Peyer's patch (tissue), 4 donors: ENCODE measurements around the gene EPB41L3. TPM values are rescaled to one million over a fixed set of nuclear protein-coding genes. Genes with fewer than 3 reads are reported as not detected.

ENCODE experiments used
- DNase-seq, 3 donors: peaks; one replicate each; pipeline ENCODE4 v3.0.0-alpha.2; 2017 to 2019
- H3K27ac ChIP-seq, 4 donors: fragments of 200-600 bp; sonication (generic); one replicate each; pipeline ENCODE4 v1.5.1; 2016 to 2019
- H3K27me3 ChIP-seq, 2 donors: fragments of 200-600 bp; sonication (generic); one replicate each; pipeline ENCODE4 v1.5.1; 2019
- H3K36me3 ChIP-seq, 3 donors: fragments of 200-600 bp; sonication (generic); one replicate each; pipeline ENCODE4 v1.5.1; 2016 to 2019
- H3K4me1 ChIP-seq, 4 donors: fragments of 200-600 bp; sonication (generic); one replicate each; pipeline ENCODE4 v1.5.1; 2016 to 2019
- H3K4me3 ChIP-seq, 4 donors: fragments of 200-600 bp; sonication (generic); 1 replicate in 3 of 4; 2 replicates in 1 of 4; pipeline ENCODE4 v1.5.1; 2016 to 2019; ENCODE audit warnings: mild to moderate bottlenecking in 1 of 4
- H3K9me3 ChIP-seq, 4 donors: fragments of 200-600 bp; sonication (generic); one replicate each; pipeline ENCODE4 v1.5.1; 2016 to 2019; ENCODE audit warnings: mild to moderate bottlenecking in 1 of 4
- CTCF ChIP-seq, 6 experiments: fragments of 450-650 bp in 4 of 6; fragments of 200-600 bp in 2 of 6; sonication (generic) in 1 of 6; IDR thresholded peaks; one replicate each; pipeline ENCODE4 v1.5.1; 2017 to 2019; ENCODE audit warnings: antibody characterized with exemption in 6 of 6, mild to moderate bottlenecking in 3 of 6, moderate library complexity in 1 of 6
- POLR2A ChIP-seq, 2 donors: fragments of 450-650 bp; IDR thresholded peaks; one replicate each; pipeline ENCODE4 v1.5.1; 2017; ENCODE audit warnings: antibody characterized with exemption in 2 of 2, mild to moderate bottlenecking in 2 of 2, moderate library complexity in 2 of 2
- total RNA-seq, 4 donors: library from RNA; depleted of rRNA; stranded (reverse); fragments of >200 nt; gene quantifications; one replicate each; pipeline ENCODE4 v1.1.0, GENCODE V29; 2016

Gene EPB41L3
- total RNA-seq, 4 donors from 2014 or later, result 234 to 251 (median 248) TPM

- no peaks in the 10 kb centered on the region for H3K36me3 ChIP-seq
- TF ChIP-seq POLR2A (IDR thresholded peaks at IDR 0.05) (no peak), CTCF (IDR thresholded peaks at IDR 0.05) (no peak)
- no peak for DNase-seq
- H3K4me3 ChIP-seq, result no peak overlapping the region
- H3K9me3 ChIP-seq, result no peaks in the 10 kb centered on the region
- no peaks in the 10 kb centered on the region for H3K27me3 ChIP-seq
- no peaks in the 10 kb centered on the region for H3K4me1 ChIP-seq
- no peak overlapping the region for H3K27ac ChIP-seq
Observed at GRCh38 chr18:5376986-5377385, 166.8 kb downstream of the EPB41L3 start.

GRCh38 chr18:5370332-5370731 is 173.5 kb downstream of the EPB41L3 start:
- no peak for DNase-seq
- TF ChIP-seq POLR2A (IDR thresholded peaks at IDR 0.05), result no peak
- TF ChIP-seq CTCF (IDR thresholded peaks at IDR 0.05), result no peak
- Histone ChIP-seq H3K4me1 (no peaks in the 10 kb centered on the region), H3K9me3 (no peaks in the 10 kb centered on the region), H3K4me3 (no peak overlapping the region), H3K36me3 (no peaks in the 10 kb centered on the region), H3K27me3 (no peaks in the 10 kb centered on the region), H3K27ac (no peak overlapping the region)

- no peak overlapping the region for H3K4me3 ChIP-seq
- no peaks in the 10 kb centered on the region for H3K4me1 ChIP-seq
- H3K27me3 ChIP-seq, result no peaks in the 10 kb centered on the region
- TF ChIP-seq CTCF (IDR thresholded peaks at IDR 0.05) (no peak), POLR2A (IDR thresholded peaks at IDR 0.05) (no peak)
- DNase-seq, result no peak
- H3K9me3 ChIP-seq, result no peaks in the 10 kb centered on the region
- H3K36me3 ChIP-seq, result no peaks in the 10 kb centered on the region
- H3K27ac ChIP-seq, result no peak overlapping the region
Observed at GRCh38 chr18:5369513-5369912, 174.3 kb downstream of the EPB41L3 start.

GRCh38 chr18:5365443-5365842 is 178.4 kb downstream of the EPB41L3 start:
- no peak for DNase-seq
- no peak overlapping the region for H3K27ac ChIP-seq
- H3K27me3 ChIP-seq, result no peaks in the 10 kb centered on the region
- TF ChIP-seq POLR2A (IDR thresholded peaks at IDR 0.05) (no peak), CTCF (IDR thresholded peaks at IDR 0.05) (no peak)
- no peaks in the 10 kb centered on the region for H3K4me1 ChIP-seq
- H3K36me3 ChIP-seq, result no peaks in the 10 kb centered on the region
- no peak overlapping the region for H3K4me3 ChIP-seq
- H3K9me3 ChIP-seq, result no peaks in the 10 kb centered on the region

GRCh38 chr18:5350636-5351035 is 193.2 kb downstream of the EPB41L3 start:
- Histone ChIP-seq H3K27me3 (no peaks in the 10 kb centered on the region), H3K9me3 (peaks cover 0 to 4% (median 0%) of the 10 kb centered on the region in 4 donors), H3K4me1 (no peaks in the 10 kb centered on the region), H3K36me3 (no peaks in the 10 kb centered on the region), H3K4me3 (no peak overlapping the region), H3K27ac (no peak overlapping the region)
- TF ChIP-seq CTCF (IDR thresholded peaks at IDR 0.05) (no peak), POLR2A (IDR thresholded peaks at IDR 0.05) (no peak)
- no peak for DNase-seq

Other genes starting within 250 kb of the EPB41L3 start
- gene ZBTB14, start 248.3 kb downstream of the EPB41L3 start, total RNA-seq, result 10 to 100 TPM in 3 of 4 donors, 1 to 10 TPM in 1; 5.8 to 15.0 (median 11.9) TPM